GM21423 (cell line): ENCODE data around the gene GRIN2C.
"Not testable (repeated sequence)": the region's sequence is repeated elsewhere in the genome, so short reads cannot be mapped to it uniquely, and the experiment has no call there.

Experiments used
- ATAC-seq: cut with Tn5 transposase; IDR thresholded peaks from one replicate; pipeline ENCODE4 v1.9.1; 2021; ENCODE audit warnings: mild to moderate bottlenecking, moderate library complexity; ENCODE audit not compliant: unreplicated experiment

GRIN2C gene

DNA sequence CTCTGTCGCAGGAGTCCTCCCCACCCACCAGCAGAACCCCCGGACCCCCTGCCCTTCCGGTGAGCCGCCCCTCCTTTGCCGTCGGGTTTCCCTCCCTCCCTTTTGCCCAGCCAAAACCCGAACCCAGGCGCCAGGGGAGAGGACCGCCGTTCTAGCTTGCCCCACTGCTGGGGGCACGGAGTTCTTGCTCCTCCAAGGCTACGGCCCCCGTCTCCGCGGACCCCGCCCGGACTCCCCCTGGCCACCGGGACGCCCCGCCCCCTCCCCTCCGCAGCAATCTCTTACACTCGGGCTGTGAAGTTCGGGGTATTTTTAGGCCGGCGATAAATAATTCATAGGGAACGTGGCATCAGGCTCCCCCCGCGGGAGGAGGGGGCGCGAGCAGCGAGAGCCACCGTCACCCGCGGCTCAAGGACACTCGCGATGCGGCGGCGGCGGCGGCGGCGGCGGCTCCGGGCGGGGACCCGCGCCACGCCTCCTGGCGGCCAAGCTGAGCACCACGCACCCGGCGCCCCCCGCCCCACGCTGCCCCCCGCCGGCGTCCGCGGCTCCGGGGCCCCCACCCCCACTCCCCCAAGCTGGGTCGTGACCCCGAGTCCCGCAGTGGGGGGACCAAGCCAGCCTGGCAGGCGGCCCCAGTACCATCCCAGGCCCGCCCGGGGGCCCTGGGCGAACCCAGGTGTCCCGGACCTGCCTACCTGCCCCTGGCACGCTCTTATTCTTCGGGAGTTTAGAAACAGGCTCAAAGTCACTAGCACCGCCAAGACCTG lies at the start of gene GRIN2C:
TSS of gene GRIN2C (minus strand) at position 427 of the 770 bp plus-strand sequence. CDS start 4,793 bp downstream, outside the sequence.
- no peak for ATAC-seq

DNA sequence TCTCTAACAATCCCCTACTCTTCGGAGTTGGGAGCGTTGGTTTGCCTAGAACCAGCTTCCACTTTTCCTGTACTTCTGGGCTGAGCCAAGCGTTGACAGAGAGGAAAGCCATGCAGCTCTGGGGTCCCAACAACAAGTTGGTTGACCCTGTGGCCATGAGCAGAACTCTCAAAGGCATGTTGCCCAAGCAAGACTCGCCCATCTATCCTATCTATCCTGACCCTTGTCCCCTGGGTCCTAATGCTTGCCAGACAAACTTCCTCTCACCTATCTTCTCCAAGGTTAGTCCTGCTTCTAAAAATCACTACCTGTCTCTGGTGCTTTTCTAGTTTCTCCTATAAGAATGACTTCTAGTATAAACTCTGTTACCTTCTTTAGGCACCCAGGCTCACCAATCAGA lies 49.4 kb upstream of the GRIN2C start:
- not testable (repeated sequence) for ATAC-seq

DNA sequence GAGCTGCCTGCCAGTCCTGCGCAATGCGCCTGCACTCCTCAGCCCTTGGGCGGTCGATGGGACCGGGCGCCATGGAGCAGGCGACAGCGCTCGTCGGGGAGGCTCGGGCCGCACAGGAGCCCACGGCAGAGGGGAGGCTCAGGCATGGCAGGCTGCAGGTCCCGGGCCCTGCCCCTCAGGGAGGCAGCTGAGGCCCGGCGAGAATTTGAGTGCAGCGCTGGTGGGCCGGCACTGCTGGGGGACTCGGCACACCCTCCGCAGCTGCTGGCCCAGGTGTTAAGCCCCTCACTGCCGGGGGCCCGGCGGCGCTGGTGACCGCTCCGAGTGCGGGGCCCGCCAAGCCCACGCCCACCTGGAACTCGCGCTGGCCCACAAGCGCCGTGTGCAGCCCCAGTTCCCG lies 47.3 kb upstream of the GRIN2C start:
- ATAC-seq: no peak

DNA sequence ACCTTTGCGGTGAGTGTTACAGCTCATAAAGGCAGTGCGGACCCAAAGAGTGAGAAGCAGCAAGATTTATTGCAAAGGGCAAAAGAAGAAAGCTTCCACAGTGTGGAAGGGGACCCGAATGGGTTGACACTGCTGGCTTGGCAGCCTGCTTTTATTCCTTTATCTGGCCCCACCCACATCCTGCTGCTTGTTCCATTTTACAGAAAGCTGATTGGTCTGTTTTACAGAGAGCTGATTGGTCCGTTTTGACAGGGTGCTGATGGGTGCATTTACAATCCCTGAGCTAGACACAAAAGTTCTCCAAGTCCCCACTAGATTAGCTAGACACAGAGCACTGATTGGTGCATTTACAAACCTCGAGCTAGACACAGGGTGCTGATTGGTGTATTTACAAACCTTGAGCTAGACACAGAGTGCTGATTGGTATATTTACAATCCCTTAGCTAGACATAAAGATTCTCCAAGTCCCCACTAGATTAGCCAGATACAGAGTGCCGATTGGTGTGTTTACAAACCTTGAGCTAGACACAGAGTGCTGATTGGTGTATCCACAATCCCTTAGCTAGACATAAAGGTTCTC lies 46.6 kb upstream of the GRIN2C start:
- ATAC-seq: not testable (repeated sequence)

DNA sequence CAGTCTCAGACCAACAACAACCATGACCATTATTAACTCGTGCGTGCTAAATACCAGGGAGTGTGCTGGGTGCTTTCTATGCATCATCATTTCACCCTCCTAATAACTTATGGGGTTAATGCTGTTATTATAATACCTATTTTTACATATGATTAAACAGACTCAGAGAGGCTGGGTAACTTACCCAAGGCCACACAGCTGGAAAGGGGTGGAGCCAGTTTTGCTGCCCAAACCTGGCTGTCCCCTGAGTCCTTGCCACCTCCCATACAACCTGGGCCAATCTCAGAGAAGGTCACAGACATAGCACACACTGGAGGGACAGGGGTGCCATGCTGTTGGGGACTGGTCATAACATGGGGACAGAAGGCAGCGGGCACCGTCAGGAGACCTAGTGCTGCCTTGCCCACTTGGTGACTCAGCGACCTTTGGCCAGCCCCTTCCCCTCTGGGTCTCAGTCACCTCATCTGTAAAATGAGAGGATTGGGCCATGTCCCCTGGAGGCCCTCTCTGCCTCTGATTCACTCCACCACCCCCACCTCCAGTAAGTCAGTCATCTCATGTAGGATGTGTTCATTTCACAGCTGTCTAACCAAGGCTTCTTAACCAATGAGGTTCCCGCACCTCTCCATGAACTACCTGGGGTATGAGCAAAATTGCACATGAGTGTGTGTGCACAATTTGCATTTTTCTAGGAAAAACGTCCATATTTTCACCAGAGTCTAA lies 45.2 kb upstream of the GRIN2C start:
- no peak for ATAC-seq

DNA sequence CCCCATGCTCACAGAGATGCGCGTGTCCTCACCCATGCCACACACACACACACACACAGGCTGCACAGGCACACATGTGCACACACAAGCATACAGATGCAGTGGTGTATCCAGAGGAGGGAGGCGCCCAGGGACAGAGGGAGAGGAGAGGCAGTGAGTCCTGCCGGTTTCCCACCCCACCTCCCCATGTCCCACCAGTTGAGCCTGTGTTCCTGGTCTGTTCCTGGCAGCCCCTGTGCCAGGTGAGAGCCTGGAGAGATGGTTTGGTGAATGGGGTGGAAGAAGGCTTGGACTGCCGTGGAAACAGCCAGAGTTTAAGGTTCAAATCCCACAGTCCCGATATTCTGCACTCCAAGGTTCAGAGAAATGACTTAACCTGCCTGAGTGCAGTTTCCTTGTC lies 44.0 kb upstream of the GRIN2C start:
- no peak for ATAC-seq

DNA sequence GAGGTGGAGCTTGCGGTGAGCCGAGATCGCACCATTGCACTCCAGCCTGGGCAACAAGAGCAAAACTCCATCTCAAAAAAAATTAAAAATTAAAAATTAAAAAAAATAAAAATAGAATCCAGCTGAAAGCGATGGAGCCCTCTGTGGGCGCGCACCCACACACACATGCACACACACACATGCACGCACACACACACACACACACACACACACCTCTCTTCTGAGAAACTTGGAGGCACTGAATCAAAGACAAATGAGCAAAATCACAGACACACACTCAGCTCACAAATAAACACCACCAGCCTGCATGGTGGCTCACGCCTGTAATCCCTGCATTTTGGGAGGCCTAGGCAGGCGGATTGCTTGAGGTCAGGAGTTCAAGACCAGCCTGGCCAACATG lies 43.3 kb upstream of the GRIN2C start:
- no peak for ATAC-seq

DNA sequence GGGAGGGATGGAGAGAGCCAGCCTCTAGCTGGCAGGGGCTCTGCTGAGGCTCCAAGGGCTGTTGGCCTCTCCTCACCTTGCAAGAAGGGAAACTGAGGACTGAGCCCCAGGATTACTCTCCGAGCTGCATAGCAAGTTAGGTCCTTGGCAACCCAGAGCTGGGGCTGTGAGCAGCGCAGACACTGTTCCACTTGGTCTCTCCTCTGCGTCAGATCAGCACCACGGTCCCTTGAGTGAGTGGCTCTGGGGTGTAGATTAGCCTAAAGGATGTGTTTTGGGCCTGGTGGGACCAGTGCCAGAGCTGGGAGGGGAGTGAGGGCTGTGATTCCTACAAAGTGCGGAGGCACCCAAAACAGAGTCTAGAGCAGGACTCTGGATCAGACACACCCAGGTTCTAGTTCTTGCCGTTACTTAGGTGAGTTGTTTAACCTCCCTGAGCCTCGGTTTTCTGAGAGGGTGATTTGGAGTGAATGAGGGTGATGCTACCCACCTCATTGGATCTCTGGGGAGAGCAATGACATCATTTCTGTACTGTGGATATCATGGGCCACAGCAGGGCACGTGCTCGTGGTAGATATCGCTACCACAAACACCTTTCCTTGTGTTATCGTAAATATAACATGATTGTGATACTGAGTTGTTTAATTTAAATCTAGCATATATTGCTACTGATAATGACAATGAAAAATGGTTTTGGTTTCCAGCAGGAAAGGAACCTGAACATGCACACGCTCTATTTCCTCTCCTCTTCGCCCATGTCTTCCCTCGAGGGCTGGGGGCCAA lies 41.9 kb upstream of the GRIN2C start:
- ATAC-seq: no peak

DNA sequence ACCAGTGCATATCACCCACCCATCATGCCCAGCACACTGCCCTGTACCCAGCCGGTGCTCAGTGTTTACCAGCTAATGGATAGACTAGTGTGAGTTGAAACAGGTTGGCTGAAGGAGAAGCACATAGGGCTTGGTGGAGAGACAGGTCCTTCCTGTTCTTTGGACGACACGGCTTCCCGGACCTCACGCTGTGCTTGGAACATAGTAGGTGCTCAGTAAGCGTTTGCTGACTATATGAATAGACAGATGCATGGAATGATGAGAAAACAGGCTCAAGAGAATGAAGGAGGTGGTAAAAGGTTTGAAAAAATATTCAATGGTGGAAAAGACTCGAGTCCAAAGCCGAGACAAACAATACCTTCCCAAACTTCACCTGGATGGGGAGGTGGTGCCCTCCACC lies 40.5 kb upstream of the GRIN2C start:
- no peak for ATAC-seq

DNA sequence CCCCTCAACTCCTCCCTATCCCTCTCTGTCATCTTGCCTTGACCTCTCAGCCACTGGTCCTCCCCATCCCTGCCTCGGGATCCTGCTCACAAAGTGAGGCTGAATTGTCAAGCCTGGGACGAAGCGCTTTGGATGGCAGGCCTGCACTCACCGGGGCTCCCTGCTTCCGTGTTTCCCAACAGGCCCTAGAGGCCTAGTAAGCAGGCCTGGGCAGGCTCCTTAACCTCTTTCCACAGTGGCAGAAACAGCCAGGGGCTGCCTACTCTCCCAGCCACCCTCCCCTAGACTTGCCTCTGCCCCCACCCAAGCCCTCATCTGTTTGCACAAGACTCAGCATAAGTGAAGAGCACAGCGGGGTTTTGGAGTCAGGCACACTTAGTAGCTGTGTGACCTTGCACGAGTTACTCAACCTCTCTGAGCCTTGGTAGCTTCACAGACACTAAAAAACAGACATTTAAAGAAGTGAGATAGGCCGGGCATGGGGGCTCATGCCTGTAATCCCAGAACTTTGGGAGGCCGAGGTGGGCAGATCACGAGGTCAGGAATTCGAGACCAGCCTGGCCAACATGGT lies 38.8 kb upstream of the GRIN2C start:
- ATAC-seq: no peak

DNA sequence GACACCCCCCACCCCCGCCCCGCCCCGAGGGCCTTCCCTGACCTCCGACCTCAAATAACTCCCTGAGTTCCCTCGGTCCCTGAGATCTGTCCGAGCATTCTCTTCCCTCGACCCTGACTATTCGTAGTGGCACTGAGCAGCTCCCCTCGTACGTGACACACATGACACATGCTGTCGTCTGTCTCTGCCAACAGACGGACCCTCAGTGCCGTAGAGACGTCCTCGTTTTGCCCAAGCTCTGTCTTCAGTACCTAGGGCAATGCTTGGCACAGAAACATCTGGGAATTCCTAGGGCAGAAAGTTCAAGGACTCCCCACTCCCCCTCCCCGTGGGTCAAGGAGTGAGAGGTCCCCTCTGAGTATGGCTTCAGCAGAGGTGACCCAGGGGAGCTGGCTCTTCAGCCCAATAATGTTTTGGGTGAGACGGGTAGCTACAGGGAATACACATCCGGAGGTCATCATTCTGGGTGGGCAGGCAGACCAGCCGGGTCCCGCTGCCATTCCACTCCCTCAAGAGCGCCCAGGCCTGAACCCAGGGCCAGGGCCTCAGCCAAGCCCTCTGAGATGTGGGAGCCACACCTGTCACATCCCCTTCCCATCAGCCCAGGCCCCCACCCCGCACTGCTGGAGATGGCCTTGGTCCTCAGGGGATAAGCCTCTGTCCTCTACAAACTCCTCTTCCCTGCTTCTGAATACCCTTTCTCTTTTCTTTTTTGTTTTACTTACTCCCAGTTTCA lies 34.4 kb upstream of the GRIN2C start:
- no peak for ATAC-seq

DNA sequence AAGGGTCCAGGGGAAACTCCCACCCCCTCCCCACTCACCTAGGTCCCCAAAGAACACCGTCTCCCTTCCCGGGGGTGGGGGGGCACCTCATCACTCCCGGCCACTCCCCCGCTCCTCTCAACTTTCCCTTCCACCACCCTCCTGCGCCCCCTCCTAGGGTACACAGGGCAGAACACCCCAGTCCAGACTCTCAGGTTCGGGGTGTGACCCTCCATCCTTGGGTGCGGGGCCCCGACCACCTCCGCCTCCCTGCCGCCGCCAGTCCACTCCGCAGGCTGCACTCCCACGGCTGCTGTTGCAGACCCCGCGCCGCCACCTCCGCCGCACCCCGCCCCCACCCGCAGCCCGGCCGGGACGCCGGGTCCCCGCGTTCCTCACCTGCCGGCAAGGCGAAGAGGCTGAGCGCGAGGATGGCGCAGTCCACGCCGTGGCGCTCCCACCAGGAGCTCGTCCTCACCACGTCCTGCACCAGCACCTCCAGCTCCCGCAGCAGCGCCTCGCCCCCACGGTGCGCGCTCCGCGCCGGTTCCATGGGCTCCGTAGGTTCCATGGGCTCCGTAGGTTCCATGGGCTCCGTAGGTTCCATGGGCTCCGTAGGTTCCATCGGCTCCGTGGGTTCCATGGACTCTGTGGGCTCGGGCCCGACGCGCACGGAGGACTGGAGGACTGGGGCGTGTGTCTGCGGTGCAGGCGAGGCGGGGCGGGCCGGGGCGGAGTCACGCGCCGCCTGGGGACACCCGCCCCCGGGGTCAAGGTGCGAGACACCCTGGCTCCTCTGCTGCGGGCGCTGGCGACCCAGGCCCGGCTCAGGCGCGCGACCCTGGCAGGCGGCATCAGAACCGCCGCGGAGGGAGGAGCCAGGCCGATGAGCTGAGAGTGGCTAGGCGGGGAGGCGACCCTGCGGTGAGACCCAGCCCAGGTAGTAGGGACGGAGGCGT lies 33.6 kb upstream of the GRIN2C start, which contains the start of gene FADS6:
TSS of gene FADS6 (minus strand) at position 660 of the 938 bp plus-strand sequence. CDS start at position 622, 38 bp downstream.
- ATAC-seq: no peak

DNA sequence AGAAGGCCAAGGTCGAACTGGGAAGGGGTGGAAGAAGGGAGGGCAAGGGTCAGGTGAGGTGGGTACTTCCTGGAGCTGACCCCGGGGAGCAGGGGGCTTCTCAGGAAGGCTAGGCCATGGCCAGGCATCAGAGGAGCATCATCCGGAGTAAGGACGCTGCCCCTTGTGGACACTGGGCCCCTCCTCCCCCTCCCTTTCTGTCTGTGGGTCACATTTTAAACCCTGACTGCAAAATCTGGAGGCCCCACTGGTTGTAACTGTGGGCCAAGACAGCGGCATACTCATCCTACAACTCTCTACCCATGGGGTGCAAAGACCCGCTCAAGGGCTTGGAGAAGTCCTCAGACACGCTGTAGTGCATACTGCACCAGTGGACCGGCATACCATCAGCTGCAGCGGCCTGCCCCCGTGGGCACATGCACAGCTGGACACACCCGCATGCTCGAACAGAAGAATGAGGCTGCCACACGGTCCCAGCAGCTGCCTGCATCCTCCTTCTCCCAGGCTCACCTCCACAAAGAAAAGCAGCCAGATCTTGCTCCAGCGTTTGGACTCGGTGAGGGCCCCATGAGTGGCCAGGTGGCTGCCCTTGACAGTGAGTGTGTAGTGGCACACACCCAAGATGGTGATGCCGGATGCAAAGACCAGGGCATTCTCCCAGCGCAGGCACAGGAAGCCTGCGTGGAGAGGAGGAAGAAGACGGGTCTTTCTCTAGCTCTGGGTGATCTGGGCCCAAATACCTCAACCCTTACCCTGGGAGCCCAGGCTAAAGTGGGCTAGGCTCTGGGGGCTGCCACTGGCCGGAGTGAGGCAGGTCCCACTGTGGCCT lies 32.5 kb upstream of the GRIN2C start:
- ATAC-seq: no peak

DNA sequence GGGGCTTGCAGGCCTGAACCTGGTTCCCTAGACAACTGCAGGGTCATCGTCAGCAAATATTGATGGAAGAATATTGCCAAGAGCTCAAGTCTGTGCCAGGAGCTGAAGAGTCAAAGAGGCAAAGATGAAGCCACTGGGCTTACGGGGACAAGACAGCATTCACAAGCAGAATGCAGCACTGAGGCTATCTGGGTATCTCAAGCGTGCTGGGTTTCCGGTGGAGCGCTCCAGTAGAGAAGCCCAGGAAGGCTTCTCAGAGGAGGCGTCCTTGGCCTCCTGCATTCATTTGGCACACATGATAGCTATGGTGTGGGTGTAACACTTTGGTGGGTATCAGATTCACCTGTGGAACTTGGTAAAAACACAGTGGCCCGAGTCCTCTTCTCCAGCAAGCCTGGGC lies 30.9 kb upstream of the GRIN2C start:
- no peak for ATAC-seq

DNA sequence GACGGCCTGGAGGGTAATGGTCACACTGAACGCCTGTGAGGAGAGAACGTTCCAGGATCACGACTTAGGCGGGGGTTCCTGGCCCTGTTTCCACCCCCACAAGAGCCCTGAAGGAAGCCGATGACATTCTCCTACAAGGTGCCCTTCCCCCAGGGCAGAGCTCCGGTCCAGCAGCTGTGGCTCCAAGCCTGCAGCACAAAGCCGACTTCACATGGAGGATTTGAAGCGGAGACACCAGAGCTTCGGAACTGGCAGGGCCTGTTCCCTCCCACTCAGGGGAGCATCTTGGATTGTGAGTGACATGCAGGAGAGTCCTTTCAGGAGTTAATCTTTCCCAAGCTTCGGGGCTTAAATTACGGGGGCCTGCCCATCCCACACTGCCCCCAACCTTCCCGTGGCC lies 28.8 kb upstream of the GRIN2C start:
- ATAC-seq: no peak

DNA sequence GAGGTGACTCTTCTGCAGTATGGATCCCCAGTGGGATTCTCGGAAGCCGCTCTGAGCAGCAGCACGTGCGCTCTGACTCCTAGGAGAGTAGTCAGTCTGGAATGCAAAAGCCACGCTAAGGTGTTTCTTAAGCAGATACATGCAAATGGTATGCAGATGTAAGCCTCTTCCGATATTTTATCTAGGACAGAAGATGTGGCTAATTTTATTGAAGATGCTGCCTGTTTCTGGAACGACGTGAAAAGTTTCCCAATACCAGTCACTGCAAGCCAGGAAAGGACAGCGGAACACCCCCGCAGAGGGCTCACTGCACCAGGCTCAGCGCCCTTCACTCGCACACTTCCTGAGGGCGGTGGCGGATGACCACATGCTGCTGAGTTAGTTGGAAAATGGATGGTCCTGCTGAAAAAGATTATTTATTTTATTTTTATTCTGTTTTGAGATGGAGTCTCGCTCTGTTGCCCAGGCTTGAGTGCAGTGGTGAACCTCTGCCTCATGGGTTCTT lies 23.6 kb upstream of the GRIN2C start:
- no peak for ATAC-seq

DNA sequence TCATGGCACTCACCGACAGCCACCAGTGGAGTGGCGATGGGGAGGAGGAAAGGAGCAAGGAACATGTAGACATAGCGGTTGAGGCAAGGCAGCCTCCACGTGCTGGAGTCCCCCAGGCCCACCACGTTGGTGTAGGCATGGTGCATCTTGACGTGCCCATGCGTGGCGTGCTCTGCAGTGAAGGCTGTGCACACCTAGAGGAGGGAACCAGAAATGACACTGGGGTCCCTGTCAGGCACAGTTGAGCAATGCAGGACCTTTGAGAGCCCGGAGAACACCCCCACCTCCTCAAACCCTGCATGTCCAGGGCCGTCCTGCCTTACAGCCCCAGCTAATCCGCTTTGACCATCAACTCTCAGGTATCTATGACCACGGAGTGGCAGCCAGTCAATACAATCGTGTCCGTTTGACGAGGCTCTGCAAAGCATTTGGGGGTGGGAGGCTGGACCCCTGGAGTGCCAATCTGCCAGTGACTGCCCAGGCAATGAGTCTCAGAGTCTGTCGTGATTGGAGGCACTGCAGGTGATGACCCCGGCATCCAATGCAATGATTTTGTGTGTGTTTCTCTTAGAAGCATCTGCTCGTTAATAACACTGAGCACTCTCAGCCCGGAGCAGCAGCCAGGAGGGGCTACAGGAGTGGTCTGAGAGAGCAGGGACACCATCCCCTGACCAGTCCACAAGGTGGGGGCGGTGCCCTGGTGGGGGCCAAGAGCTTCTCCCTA lies 23.0 kb upstream of the GRIN2C start:
- ATAC-seq: no peak
